Measurements from ENCODE around the gene NLRP5. TPM values are rescaled to one million over a fixed set of nuclear protein-coding genes. Genes with fewer than 3 reads are reported as not detected.

Gene NLRP5
- polyA plus RNA-seq, 3 donors = not detected

GRCh38 chr19:55993492-55993891, 6.9 kb downstream of the NLRP5 start:
- WGBS (ENCODE audit: insufficient coverage) = no CpG with 5 or more reads among the region's 1 CpG

DNA sequence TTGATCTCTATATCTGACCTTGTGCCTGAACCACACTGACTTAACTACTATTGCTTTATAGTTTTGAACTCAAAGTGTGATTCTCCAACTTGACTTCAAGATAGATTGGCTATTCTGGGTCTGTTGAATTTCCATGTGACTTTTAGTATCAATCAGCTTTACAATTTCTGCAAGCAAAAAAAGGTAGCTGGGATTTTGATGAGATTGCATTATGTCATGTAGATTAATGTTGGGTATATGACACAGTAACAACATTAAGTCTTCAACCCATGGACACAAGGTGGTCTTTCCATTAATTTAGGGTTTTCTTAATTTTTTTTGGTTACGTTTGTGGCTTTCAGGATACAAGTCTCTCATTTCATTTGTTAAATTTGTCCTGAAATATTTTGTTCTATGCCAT, 28.2 kb downstream of the NLRP5 start:
- WGBS (ENCODE audit: insufficient coverage) = no CpG with 5 or more reads among the region's 1 CpG
- Histone ChIP-seq H3K27ac (ENCODE audit: low read depth in 1 of 2, low read length in 2 of 2) (no peak overlapping the region), H3K36me3 (replicated peaks in 1 of 2; ENCODE audit: control insufficient read depth in 1 of 2, insufficient read depth in 2 of 2, low read length in 2 of 2) (no peaks in the 10 kb centered on the region), H3K9ac (ENCODE audit: insufficient read depth, low read length, poor library complexity, severe bottlenecking) (no peak overlapping the region), H2AFZ (ENCODE audit: insufficient read depth, low read depth, low read length, poor library complexity, severe bottlenecking) (no peak overlapping the region), H3K79me2 (ENCODE audit: insufficient read depth, low read length) (no peaks in the 10 kb centered on the region), H3K4me2 (replicated peaks; ENCODE audit: extremely low read depth, low read length, poor library complexity, severe bottlenecking) (no peak overlapping the region), H4K20me1 (ENCODE audit: insufficient read depth, low read length) (no peaks in the 10 kb centered on the region), H3K27me3 (ENCODE audit: control insufficient read depth in 2 of 2, insufficient read depth in 2 of 2, low read length in 2 of 2) (no peaks in the 10 kb centered on the region), H3K4me1 (ENCODE audit: control insufficient read depth in 1 of 2, insufficient read depth in 2 of 2, low read length in 2 of 2) (no peaks in the 10 kb centered on the region), H3K9me3 (replicated peaks in 1 of 2; ENCODE audit: control insufficient read depth in 1 of 2, insufficient read depth in 1 of 2, low read length in 2 of 2) (peaks cover 45 to 47% of the 10 kb centered on the region in 2 donors), H3K4me3 (replicated peaks in 1 of 3; ENCODE audit: low read depth in 2 of 3, low read length in 3 of 3) (no peak overlapping the region)
- Mint-ChIP-seq H3K4me1 (no peaks in the 10 kb centered on the region), H3K9me3 (peaks cover 11 to 51% (median 34%) of the 10 kb centered on the region in 7 donors), H3K27ac (no peak overlapping the region), H3K36me3 (no peaks in the 10 kb centered on the region), H3K4me3 (no peak overlapping the region), H3K27me3 (ENCODE audit: low read depth in 3 of 3) (peaks cover 0 to 3% (median 2%) of the 10 kb centered on the region in 3 donors)
- intact Hi-C loops (cut with micrococcal nuclease) = no loop called here
- no peak for DNase-seq
- TF ChIP-seq, protein P1, sequence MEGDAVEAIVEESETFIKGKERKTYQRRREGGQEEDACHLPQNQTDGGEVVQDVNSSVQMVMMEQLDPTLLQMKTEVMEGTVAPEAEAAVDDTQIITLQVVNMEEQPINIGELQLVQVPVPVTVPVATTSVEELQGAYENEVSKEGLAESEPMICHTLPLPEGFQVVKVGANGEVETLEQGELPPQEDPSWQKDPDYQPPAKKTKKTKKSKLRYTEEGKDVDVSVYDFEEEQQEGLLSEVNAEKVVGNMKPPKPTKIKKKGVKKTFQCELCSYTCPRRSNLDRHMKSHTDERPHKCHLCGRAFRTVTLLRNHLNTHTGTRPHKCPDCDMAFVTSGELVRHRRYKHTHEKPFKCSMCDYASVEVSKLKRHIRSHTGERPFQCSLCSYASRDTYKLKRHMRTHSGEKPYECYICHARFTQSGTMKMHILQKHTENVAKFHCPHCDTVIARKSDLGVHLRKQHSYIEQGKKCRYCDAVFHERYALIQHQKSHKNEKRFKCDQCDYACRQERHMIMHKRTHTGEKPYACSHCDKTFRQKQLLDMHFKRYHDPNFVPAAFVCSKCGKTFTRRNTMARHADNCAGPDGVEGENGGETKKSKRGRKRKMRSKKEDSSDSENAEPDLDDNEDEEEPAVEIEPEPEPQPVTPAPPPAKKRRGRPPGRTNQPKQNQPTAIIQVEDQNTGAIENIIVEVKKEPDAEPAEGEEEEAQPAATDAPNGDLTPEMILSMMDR (IDR thresholded peaks at IDR 0.05) = no peak

More at GRCh38 chr19:55993492-55993891, 6.9 kb downstream of the NLRP5 start:
- intact Hi-C loops (cut with micrococcal nuclease) = no loop called here
- Histone ChIP-seq H3K27ac (ENCODE audit: low read depth in 1 of 2, low read length in 2 of 2) (no peak overlapping the region), H3K27me3 (ENCODE audit: control insufficient read depth in 2 of 2, insufficient read depth in 2 of 2, low read length in 2 of 2) (no peaks in the 10 kb centered on the region), H3K4me1 (ENCODE audit: control insufficient read depth in 1 of 2, insufficient read depth in 2 of 2, low read length in 2 of 2) (no peaks in the 10 kb centered on the region), H3K9me3 (replicated peaks in 1 of 2; ENCODE audit: control insufficient read depth in 1 of 2, insufficient read depth in 1 of 2, low read length in 2 of 2) (peaks cover 12 to 14% of the 10 kb centered on the region in 2 donors), H3K9ac (ENCODE audit: insufficient read depth, low read length, poor library complexity, severe bottlenecking) (no peak overlapping the region), H4K20me1 (ENCODE audit: insufficient read depth, low read length) (no peaks in the 10 kb centered on the region), H2AFZ (ENCODE audit: insufficient read depth, low read depth, low read length, poor library complexity, severe bottlenecking) (no peak overlapping the region), H3K4me2 (replicated peaks; ENCODE audit: extremely low read depth, low read length, poor library complexity, severe bottlenecking) (no peak overlapping the region), H3K4me3 (replicated peaks in 1 of 3; ENCODE audit: low read depth in 2 of 3, low read length in 3 of 3) (no peak overlapping the region), H3K79me2 (ENCODE audit: insufficient read depth, low read length) (no peaks in the 10 kb centered on the region), H3K36me3 (replicated peaks in 1 of 2; ENCODE audit: control insufficient read depth in 1 of 2, insufficient read depth in 2 of 2, low read length in 2 of 2) (no peaks in the 10 kb centered on the region)
- no peaks in the 10 kb centered on the region for H3K4me1 Mint-ChIP-seq
- H3K4me3 Mint-ChIP-seq = no peak overlapping the region
- peaks cover 16 to 52% (median 29%) of the 10 kb centered on the region in 7 donors for H3K9me3 Mint-ChIP-seq
- H3K36me3 Mint-ChIP-seq = no peaks in the 10 kb centered on the region
- no peaks in the 10 kb centered on the region for H3K27me3 Mint-ChIP-seq (ENCODE audit: low read depth in 3 of 3)
- no peak for DNase-seq
- TF ChIP-seq, protein P1 (IDR thresholded peaks at IDR 0.05) = no peak
- H3K27ac Mint-ChIP-seq = no peak overlapping the region

Measured in CD14-positive monocyte (primary cell).